GM10248 (cell line): Measurements from ENCODE around the gene SORL1-AS1.
A peak's percentile ranks its signal among the peaks of the same experiment; 100 is the strongest.

Experiments used
- CTCF ChIA-PET: fragments of 300-600 bp; sonication (Branson Sonifier 250); formaldehyde crosslinking; extraction: SDS; loops from one replicate; lab custom pipeline; 2021; ENCODE audit warnings: antibody characterized with exemption; lab: Yijun Ruan, JAX
- POLR2A ChIA-PET: fragments of 350-650 bp; sonication (Branson Sonifier 250); formaldehyde crosslinking; extraction: SDS; loops from one replicate; lab custom pipeline; 2020; ENCODE audit warnings: antibody characterized with exemption; lab: Yijun Ruan, JAX
- DNase-seq: peaks from one replicate; pipeline ENCODE4 v3.0.0; 2012; ENCODE audit errors: extremely low spot score
- TF ChIP-seq, protein P1 (sequence below): IDR thresholded peaks from 2 replicates; pipeline ENCODE4 v1.5.1; 2012; ENCODE audit warnings: mild to moderate bottlenecking, low read depth; ENCODE audit errors: extremely low read depth, missing control alignments, control extremely low read depth

SORL1-AS1 gene

DNA sequence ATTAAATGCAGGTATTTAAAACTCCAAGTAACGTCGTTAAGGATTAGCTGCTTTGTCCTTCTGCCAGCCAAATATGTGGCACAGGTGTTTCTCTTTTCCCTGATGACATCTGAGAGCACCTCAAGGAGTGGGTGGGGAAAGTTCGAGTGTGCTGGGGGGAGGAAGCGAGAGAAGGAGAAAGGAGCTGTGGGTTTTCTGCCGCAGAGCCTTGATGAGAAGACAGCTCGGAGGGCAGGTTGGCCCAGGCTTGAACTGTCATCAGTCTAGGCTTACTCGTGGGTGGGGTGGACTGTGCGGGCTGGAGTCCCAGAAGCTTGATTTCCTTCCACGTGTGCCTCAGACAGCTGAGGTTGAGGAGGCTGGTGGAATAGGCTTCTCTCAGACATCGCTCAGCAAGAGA, 15.2 kb upstream of the SORL1-AS1 start:
- DNase-seq: peak; percentile 81
- TF ChIP-seq, protein P1, sequence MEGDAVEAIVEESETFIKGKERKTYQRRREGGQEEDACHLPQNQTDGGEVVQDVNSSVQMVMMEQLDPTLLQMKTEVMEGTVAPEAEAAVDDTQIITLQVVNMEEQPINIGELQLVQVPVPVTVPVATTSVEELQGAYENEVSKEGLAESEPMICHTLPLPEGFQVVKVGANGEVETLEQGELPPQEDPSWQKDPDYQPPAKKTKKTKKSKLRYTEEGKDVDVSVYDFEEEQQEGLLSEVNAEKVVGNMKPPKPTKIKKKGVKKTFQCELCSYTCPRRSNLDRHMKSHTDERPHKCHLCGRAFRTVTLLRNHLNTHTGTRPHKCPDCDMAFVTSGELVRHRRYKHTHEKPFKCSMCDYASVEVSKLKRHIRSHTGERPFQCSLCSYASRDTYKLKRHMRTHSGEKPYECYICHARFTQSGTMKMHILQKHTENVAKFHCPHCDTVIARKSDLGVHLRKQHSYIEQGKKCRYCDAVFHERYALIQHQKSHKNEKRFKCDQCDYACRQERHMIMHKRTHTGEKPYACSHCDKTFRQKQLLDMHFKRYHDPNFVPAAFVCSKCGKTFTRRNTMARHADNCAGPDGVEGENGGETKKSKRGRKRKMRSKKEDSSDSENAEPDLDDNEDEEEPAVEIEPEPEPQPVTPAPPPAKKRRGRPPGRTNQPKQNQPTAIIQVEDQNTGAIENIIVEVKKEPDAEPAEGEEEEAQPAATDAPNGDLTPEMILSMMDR: no peak
- ChIA-PET CTCF (interaction anchor here (0.8 to 14.9 kb wide), 15 partner anchors 13 to 149 kb away, joined by 3 to 122 read pairs (median 3); partner anchors contain the start of genes SORL1 and SORL1-AS1), POLR2A (interaction anchor here (1.3 kb wide), 1 partner anchor 24 kb away, joined by 3 read pairs; no protein-coding TSS in a partner anchor)

DNA sequence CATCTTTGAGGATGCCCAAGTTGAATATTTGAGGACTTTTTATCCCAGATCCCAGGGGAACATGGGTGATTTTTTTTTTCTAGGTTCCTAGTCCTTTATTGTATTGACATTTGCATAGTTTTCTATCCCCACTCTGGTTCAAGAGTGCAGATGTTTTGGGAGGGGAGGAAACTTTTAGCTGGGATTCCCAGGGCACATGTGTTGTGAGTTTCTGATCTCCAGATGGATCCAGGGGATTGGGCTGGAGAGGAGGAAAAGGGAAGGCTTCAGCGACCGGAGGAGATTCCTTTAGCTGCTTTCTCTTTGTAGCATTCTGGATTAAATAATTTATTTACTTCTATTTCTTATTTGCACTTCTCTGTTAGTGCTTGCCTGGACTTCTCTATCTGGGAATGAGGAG, 14.7 kb upstream of the SORL1-AS1 start:
- DNase-seq: no peak
- TF ChIP-seq, protein P1: no peak
- ChIA-PET POLR2A (interaction anchor here (0.6 to 1.3 kb wide), 2 partner anchors 25 to 108 kb away, joined by 3 read pairs; no protein-coding TSS in a partner anchor), CTCF (interaction anchor here (0.8 to 14.9 kb wide), 16 partner anchors 12 to 148 kb away, joined by 3 to 122 read pairs (median 4); partner anchors contain the start of genes SORL1 and SORL1-AS1)

DNA sequence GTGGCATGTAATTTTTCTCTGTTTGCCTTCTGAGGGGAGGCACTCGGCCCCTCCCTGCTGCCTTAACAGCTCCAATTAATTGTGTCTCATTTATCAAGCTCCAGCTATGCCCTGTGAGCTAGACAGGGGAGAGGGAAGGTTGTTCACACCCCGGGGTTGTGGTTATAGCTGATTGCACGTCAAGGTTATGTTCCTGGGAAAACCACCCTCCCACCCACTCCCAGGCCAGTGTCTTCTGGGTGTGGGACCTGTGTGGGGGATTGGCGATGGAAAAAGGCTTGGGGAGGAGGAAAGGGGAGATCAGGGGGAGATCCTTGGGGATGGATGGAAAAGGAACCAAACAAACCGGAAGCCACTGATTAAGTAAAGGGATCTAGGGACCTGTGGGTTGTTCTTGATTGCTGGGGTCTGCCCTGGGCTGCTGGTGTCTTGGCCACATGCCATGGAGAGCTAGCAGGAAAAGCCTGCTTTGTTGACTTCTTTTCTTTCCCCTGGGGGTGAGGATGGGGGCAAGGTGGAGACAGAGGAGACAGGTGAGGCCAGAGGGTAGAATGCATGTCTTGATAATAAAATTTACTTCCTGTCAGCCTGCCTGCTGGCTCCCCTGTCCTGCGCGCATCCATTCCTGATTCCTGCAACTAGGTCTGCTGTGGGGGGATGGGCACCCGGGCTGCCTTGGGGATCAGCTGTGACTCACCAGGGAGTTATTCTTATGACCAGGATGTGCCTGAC, 13.5 kb upstream of the SORL1-AS1 start:
- no peak for DNase-seq
- ChIA-PET POLR2A (no interaction called here), CTCF (interaction anchor here (0.9 to 14.9 kb wide), 8 partner anchors 9 to 54 kb away, joined by 3 to 122 read pairs (median 4); partner anchors contain the start of genes SORL1 and SORL1-AS1)
- TF ChIP-seq, protein P1: no peak

DNA sequence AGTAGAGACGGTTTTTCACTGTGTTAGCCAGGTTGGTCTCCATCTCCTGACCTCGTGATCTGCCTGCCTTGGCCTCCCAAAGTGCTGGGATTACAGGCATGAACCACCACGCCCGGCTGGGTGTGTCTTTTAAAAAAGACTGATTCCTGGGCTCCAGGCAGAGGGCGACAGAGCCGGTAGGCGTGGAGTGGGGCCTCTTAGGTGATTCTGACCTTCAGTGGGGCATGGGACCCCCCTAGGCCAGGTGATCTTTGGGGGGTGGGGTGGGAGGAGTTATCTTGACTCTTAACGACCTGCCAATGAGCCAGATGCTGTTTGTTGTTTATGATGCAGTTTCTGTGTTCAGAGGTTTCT, 12.9 kb upstream of the SORL1-AS1 start:
- DNase-seq: no peak

DNA sequence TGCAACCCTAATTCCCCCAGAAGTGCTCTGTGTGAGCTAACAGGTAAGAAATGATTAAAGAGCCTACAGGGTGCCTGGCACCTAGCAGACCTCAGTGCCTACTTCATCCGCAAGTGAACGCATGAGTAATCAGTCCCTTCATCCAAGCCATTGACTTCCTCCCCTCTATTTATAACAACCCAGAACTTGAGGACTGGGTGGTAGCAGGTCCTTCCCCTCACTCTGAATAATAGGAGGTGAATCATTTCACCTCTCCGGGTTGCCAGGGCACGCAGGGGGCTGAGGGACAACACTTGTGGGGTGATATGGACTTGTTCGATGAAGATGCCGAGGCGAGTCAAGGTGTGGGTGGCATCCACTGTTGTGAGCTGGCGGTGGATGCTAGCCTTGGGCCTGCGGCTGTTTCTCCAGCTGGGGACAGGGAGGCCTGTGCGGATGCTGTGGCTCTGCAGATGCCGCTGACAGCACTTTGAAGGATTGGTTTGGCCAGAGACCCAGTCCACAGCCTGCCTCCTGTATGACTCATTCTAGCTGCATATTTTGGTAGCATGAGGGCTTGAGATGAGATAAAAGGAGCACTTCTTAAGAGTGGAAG, 11.7 kb upstream of the SORL1-AS1 start:
- TF ChIP-seq, protein P1: no peak
- POLR2A ChIA-PET: interaction anchor here (0.6 kb wide), 1 partner anchor 1598 kb away, joined by 3 read pairs; the partner anchor contains the start of gene HSPA8
- CTCF ChIA-PET: interaction anchor here (0.7 to 14.9 kb wide), 8 partner anchors 9 to 144 kb away, joined by 3 to 122 read pairs (median 6); partner anchors contain the start of genes SORL1 and SORL1-AS1
- DNase-seq: no peak

More for the DNA sequence above, 12.9 kb upstream of the SORL1-AS1 start:
- TF ChIP-seq, protein P1: no peak
- POLR2A ChIA-PET: no interaction called here
- CTCF ChIA-PET: interaction anchor here (0.9 to 14.9 kb wide), 8 partner anchors 9 to 100 kb away, joined by 3 to 122 read pairs (median 6); partner anchors contain the start of genes SORL1 and SORL1-AS1

DNA sequence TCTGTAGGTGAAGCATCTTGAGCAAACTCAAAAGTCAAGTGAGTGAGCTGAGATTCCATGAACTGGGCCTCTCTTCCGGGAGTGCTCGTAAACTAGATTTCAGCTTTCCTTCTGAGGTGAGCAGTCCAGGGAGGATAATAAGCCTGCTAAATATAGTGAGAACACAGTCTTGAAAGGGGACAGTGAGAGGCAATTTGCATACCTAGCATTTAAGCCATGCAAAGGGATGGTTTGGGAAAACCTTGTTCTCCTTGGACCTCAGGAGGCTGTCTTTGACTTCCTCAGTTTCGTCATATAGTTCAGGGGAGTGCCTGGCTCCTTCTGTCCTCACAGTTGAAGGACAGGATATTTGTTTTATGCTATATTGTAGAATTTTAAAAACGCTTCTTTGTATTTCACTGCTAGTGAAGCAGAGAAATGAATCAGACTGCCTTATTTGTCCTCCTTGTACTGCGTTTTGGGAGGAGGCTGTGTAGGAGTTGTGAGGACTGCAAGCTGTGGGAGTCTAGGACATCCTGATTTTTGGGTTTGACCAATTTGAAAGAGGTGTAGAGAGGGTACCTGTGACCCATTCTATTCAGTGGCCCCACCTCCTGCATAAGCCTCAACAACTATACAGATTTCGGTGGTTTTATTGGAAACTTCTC, 11.0 kb upstream of the SORL1-AS1 start:
- TF ChIP-seq, protein P1: no peak
- ChIA-PET CTCF (interaction anchor here (1.2 to 14.9 kb wide), 8 partner anchors 8 to 99 kb away, joined by 3 to 122 read pairs (median 6); partner anchors contain the start of genes SORL1 and SORL1-AS1), POLR2A (no interaction called here)
- no peak for DNase-seq
